DND-41 (cell line): ENCODE measurements around the gene ATP13A1.

Experiments used
- EZH2 ChIP-seq: IDR thresholded peaks from 3 replicates; pipeline ENCODE4 v1.6.1; 2012; ENCODE audit warnings: borderline replicate concordance, low read depth, mild to moderate bottlenecking, moderate library complexity, low read length, inconsistent platforms; ENCODE audit not compliant: severe bottlenecking
- TF ChIP-seq, protein P1 (sequence below): IDR thresholded peaks from 2 replicates; pipeline ENCODE4 v1.5.1; 2012; ENCODE audit warnings: borderline replicate concordance, low read length, moderate library complexity, mild to moderate bottlenecking; ENCODE audit not compliant: poor library complexity, severe bottlenecking; ENCODE audit errors: extremely low read depth

- TF ChIP-seq, protein P1, sequence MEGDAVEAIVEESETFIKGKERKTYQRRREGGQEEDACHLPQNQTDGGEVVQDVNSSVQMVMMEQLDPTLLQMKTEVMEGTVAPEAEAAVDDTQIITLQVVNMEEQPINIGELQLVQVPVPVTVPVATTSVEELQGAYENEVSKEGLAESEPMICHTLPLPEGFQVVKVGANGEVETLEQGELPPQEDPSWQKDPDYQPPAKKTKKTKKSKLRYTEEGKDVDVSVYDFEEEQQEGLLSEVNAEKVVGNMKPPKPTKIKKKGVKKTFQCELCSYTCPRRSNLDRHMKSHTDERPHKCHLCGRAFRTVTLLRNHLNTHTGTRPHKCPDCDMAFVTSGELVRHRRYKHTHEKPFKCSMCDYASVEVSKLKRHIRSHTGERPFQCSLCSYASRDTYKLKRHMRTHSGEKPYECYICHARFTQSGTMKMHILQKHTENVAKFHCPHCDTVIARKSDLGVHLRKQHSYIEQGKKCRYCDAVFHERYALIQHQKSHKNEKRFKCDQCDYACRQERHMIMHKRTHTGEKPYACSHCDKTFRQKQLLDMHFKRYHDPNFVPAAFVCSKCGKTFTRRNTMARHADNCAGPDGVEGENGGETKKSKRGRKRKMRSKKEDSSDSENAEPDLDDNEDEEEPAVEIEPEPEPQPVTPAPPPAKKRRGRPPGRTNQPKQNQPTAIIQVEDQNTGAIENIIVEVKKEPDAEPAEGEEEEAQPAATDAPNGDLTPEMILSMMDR, result no peak
- TF ChIP-seq EZH2, result no peak
Measured at GRCh38 chr19:19652482-19653295, 10.8 kb downstream of the ATP13A1 start.
